Upper lobe of left lung (tissue), 6 donors: ENCODE measurements around the gene ADARB1. TPM values are rescaled to one million over a fixed set of nuclear protein-coding genes. Genes with fewer than 3 reads are reported as not detected.
A peak's percentile ranks its signal among the peaks of the same experiment; 100 is the strongest.

Source experiments
- ATAC-seq, 2 donors: fragments of 200-7000 bp; cut with Tn5 transposase; one replicate each; pipeline ENCODE4 v1.9.1; 2022; ENCODE audit warnings: mild to moderate bottlenecking in 2 of 2, moderate library complexity in 2 of 2; ENCODE audit not compliant: low FRiP score in 2 of 2
- DNase-seq, 2 donors: peaks; one replicate each; pipeline ENCODE4 v3.0.0-alpha.2; 2019 to 2020
- H3K27ac ChIP-seq, 4 donors: fragments of 200-600 bp; sonication (generic); one replicate each; pipeline ENCODE4 v1.5.1; 2016 to 2019
- H3K27me3 ChIP-seq, 4 donors: fragments of 200-600 bp; sonication (generic); one replicate each; pipeline ENCODE4 v1.5.1; 2017 to 2019
- H3K36me3 ChIP-seq, 4 donors: fragments of 200-600 bp; sonication (generic); one replicate each; pipeline ENCODE4 v1.5.1; 2016 to 2019
- H3K4me1 ChIP-seq, 4 donors: fragments of 200-600 bp; sonication (generic); one replicate each; pipeline ENCODE4 v1.5.1; 2018 to 2019
- H3K4me3 ChIP-seq, 4 donors: fragments of 200-600 bp; sonication (generic); one replicate each; pipeline ENCODE4 v1.5.1; 2017 to 2019; ENCODE audit warnings: mild to moderate bottlenecking in 2 of 4, moderate library complexity in 1 of 4
- H3K9me3 ChIP-seq, 4 donors: fragments of 200-600 bp; sonication (generic); one replicate each; pipeline ENCODE4 v1.5.1; 2018 to 2019
- EP300 ChIP-seq, 4 donors: sonication (generic); formaldehyde crosslinking; IDR thresholded peaks; one replicate each; pipeline ENCODE4 v1.5.1; 2017; ENCODE audit warnings: antibody characterized with exemption in 4 of 4, control low read depth in 2 of 4
- POLR2A ChIP-seq, 4 donors: fragments of 450-650 bp; IDR thresholded peaks; one replicate each; pipeline ENCODE4 v1.5.1; 2016 to 2017; ENCODE audit warnings: antibody characterized with exemption in 4 of 4, mild to moderate bottlenecking in 2 of 4
- POLR2AphosphoS5 ChIP-seq, 2 donors: sonication (generic); formaldehyde crosslinking; IDR thresholded peaks; one replicate each; pipeline ENCODE4 v1.5.1; 2017; ENCODE audit warnings: antibody characterized with exemption in 2 of 2
- WGBS, 2 donors: methylation state at CpG; one replicate each; pipeline ENCODE4 v1.1.5; 2017 to 2018; 5-methylcytosine and 5-hydroxymethylcytosine counted together
- total RNA-seq, 6 donors: library from RNA; depleted of rRNA in 4 of 6; stranded (reverse); fragments of >200 nt in 4 of 6; gene quantifications; one replicate each; pipeline versions ENCODE4 v1.1.0 to v1.2.1, GENCODE V29; 2016 to 2021
- TF ChIP-seq, protein P1 (sequence below), 6 experiments: fragments of 450-650 bp in 4 of 6; fragments of 200-600 bp in 2 of 6; sonication (generic) in 2 of 6; IDR thresholded peaks; one replicate each; pipeline ENCODE4 v1.5.1; 2016 to 2019; ENCODE audit warnings: antibody characterized with exemption in 6 of 6
- donor health status: DM: no; HTN: no; CAD: no; lungs with moderate emphysema.
- donor health status: DM: no; HTN: yes; CAD: no; lungs with severe emphysema.

Gene ADARB1
- total RNA-seq, 6 donors from 2014 or later = 26.5 to 94.3 (median 42.4) TPM

DNA sequence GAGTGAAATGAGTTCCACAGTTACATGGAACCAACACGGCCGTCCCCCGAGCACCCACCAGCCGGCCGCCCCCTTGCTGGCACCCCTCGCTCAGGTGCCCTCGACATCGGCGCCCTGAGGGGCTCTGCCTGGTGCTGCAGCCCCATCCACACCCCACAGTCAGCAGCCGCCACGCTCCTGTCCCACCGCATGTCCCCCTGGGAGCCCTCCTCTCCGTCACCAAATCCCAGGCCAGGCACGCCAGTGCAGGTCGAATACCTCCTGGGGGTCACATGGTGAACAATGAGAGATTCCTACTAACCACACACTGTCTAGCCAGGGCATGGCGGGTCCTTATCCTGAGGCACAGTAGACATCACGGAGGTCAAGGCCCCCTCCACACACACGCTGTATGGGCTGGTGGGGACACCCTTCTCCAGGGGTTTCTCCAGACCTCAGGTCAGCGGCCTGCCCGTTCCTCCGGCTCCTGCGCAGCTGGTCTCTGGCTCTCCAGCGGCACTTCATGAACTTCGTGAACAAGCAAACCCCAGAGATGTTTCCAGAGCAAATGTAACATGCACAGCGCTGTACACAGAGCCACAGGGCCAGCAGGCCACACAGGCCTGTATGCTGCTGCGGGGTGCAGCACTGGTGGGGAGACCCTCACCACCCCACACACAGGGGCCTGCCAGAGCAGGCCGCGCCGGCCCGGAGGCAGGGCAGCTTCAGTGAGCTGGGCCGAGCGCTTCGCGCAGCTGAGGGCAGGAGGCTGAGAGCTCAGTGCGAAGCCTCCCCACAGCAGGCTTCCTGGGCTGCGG lies 191.5 kb downstream of the ADARB1 start:
- no peak overlapping the region for H3K27ac ChIP-seq
- H3K36me3 ChIP-seq = peaks cover 20 to 69% (median 58%) of the 10 kb centered on the region in 4 donors
- no peak overlapping the region for H3K4me3 ChIP-seq
- TF ChIP-seq, protein P1, sequence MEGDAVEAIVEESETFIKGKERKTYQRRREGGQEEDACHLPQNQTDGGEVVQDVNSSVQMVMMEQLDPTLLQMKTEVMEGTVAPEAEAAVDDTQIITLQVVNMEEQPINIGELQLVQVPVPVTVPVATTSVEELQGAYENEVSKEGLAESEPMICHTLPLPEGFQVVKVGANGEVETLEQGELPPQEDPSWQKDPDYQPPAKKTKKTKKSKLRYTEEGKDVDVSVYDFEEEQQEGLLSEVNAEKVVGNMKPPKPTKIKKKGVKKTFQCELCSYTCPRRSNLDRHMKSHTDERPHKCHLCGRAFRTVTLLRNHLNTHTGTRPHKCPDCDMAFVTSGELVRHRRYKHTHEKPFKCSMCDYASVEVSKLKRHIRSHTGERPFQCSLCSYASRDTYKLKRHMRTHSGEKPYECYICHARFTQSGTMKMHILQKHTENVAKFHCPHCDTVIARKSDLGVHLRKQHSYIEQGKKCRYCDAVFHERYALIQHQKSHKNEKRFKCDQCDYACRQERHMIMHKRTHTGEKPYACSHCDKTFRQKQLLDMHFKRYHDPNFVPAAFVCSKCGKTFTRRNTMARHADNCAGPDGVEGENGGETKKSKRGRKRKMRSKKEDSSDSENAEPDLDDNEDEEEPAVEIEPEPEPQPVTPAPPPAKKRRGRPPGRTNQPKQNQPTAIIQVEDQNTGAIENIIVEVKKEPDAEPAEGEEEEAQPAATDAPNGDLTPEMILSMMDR (IDR thresholded peaks at IDR 0.05) = no peak
- no peak for TF ChIP-seq POLR2A (IDR thresholded peaks at IDR 0.05)
- no peak for TF ChIP-seq EP300 (IDR thresholded peaks at IDR 0.05)
- no peaks in the 10 kb centered on the region for H3K4me1 ChIP-seq
- H3K27me3 ChIP-seq = no peaks in the 10 kb centered on the region
- DNase-seq (peak in 1 of 2 donors; percentile 80), ATAC-seq (peak; percentile 43 to 51)
- 96 to 97% methylated on average over 16 to 32 of the region's 36 CpGs for WGBS, 2 donors
- H3K9me3 ChIP-seq = peaks cover 0 to under 1% (median 0%) of the 10 kb centered on the region in 4 donors

DNA sequence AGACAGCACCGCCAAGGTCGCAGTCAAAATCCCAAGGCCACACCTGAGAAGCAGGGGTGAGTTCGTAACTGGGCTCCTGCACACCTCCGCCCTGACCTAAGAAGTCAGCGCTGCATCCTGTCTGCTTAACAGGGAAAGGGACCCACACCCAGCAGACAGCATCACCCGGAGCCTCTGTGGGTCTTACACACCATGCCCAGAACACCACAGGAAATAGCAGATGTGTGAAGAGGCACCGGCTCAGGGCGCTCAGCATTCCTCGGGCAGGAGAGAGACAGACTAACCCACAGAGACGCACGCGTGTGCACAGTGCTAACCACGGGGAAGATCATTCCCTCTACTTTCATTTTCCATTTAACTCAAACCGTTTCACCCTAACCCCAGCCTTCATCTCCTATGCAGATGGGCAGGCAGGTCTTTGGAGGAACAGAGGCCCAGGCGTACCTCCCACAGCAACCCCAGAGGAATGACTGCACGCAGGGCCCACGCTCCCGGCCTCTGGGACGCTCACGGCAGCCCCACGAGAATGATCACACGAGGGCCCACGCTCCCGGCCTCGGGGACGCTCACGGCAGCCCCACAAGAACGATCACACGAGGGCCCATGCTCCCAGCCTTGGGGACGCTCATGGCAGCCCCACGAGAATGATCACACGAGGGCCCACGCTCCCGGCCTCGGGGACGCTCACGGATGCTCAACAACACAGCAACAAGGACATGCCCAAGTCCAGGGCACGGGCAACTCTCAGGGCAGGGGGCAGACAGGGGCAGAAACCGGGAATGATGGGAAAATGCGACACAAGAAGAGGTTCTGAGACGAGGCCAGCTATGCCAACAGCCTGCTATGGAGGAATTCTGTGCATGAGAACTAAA lies 192.4 kb downstream of the ADARB1 start:
- H3K4me3 ChIP-seq = no peak overlapping the region
- peaks cover 0 to 5% (median 2%) of the 10 kb centered on the region in 4 donors for H3K9me3 ChIP-seq
- H3K27ac ChIP-seq = no peak overlapping the region
- DNase-seq (no peak), ATAC-seq (peak; percentile 26 to 58)
- peaks cover 28 to 77% (median 64%) of the 10 kb centered on the region in 4 donors for H3K36me3 ChIP-seq
- no peaks in the 10 kb centered on the region for H3K4me1 ChIP-seq
- no peaks in the 10 kb centered on the region for H3K27me3 ChIP-seq
- no peak for TF ChIP-seq POLR2A (IDR thresholded peaks at IDR 0.05)
- no peak for TF ChIP-seq POLR2AphosphoS5 (IDR thresholded peaks at IDR 0.05)
- no peak for TF ChIP-seq EP300 (IDR thresholded peaks at IDR 0.05)
- TF ChIP-seq, protein P1 (IDR thresholded peaks at IDR 0.05) = no peak
- WGBS, 2 donors = 83 to 86% methylated on average over 20 to 41 of the region's 41 CpGs

DNA sequence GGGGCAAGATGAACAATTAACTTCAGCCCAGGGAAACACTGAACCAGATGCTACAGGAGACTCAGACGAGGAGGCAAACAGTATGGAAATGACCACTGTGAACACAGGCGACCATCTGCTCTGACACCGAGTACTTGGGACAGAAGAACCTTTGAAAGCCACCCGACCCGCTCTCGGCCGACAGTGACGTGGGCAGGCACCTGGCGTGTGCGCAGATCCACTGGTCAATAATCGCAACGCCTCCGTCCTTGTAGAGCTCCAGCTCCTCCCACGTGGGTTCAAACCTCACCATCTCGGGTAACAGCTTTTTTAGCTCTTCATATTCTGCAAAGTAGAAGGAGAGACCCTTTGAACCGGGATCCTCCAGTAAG lies 193.0 kb downstream of the ADARB1 start:
- H3K27ac ChIP-seq = no peak overlapping the region
- TF ChIP-seq EP300 (IDR thresholded peaks at IDR 0.05) (no peak), POLR2AphosphoS5 (IDR thresholded peaks at IDR 0.05) (no peak), POLR2A (IDR thresholded peaks at IDR 0.05) (no peak)
- TF ChIP-seq, protein P1 (IDR thresholded peaks at IDR 0.05) = no peak
- no peaks in the 10 kb centered on the region for H3K27me3 ChIP-seq
- DNase-seq (no peak), ATAC-seq (no peak)
- WGBS, 2 donors = 96% methylated on average over 16 of the region's 16 CpGs
- H3K36me3 ChIP-seq = peaks cover 28 to 83% (median 67%) of the 10 kb centered on the region in 4 donors
- peaks cover 0 to 5% (median 2%) of the 10 kb centered on the region in 4 donors for H3K9me3 ChIP-seq
- no peak overlapping the region for H3K4me3 ChIP-seq
- H3K4me1 ChIP-seq = no peaks in the 10 kb centered on the region

DNA sequence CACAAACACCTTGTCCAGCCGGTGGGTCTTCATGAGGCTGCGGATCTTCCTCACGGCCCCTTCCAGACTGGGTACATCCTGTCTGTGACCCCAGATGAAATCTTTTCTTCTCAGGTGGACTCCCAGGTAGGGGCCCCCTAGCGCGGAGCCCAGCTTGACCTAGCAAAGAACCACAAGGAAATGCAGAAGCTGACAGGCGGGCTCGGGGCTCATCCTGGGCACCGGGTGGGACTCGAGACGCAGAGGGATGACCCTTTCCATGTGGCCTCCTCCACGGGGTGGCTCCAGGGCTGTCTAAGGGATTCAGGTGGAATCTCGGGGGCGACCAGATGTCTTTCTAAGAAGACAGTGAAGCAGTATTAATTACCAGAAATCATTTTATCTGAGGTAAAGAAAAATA lies 195.5 kb downstream of the ADARB1 start:
- peak in 1 of 2 donors; percentile 6 for DNase-seq
- Histone ChIP-seq H3K27me3 (no peaks in the 10 kb centered on the region), H3K9me3 (peaks cover 0 to 9% (median 2%) of the 10 kb centered on the region in 4 donors), H3K4me1 (no peaks in the 10 kb centered on the region), H3K4me3 (no peak overlapping the region), H3K27ac (no peak overlapping the region), H3K36me3 (peaks cover 22 to 84% (median 59%) of the 10 kb centered on the region in 4 donors)
- no peak for TF ChIP-seq POLR2A (IDR thresholded peaks at IDR 0.05)
- TF ChIP-seq EP300 (IDR thresholded peaks at IDR 0.05) = no peak
- TF ChIP-seq, protein P1 (IDR thresholded peaks at IDR 0.05) = no peak
- no peak for TF ChIP-seq POLR2AphosphoS5 (IDR thresholded peaks at IDR 0.05)
- no peak for ATAC-seq
- WGBS, 2 donors = 92 to 98% methylated on average over 13 of the region's 13 CpGs
